ENCODE measurements around the gene BORCS5.

- TF ChIP-seq CTCF (IDR thresholded peaks at IDR 0.05), result no peak
- TF ChIP-seq POLR2AphosphoS5 (IDR thresholded peaks at IDR 0.05; ENCODE audit: low read depth, low read length), result no peak
- no peak for TF ChIP-seq SIN3A (IDR thresholded peaks at IDR 0.05; ENCODE audit: borderline replicate concordance, insufficient read depth, low read depth, low read length)
- TF ChIP-seq REST (IDR thresholded peaks at IDR 0.05; ENCODE audit: insufficient read depth in 1 of 2, low read depth in 2 of 2, low read length in 1 of 2), result no peak
Measured at GRCh38 chr12:12350868-12351463, 5.9 kb upstream of the BORCS5 start.

All from Panc1 (cell line).